MCF 10A (cell line): ENCODE measurements around the gene PKD1. TPM values are rescaled to one million over a fixed set of nuclear protein-coding genes. Genes with fewer than 3 reads are reported as not detected.

Experiments used
- BruUV-seq: library from RNA; stranded (reverse); fragments of 400-500 nt; replicated peaks from 2 replicates; lab custom pipeline; 2021; lab: Mats Ljungman, UMichigan
- CTCF ChIA-PET: fragments of 300-600 bp; sonication (Branson Sonifier 250); formaldehyde crosslinking; extraction: SDS; loops from one replicate; lab custom pipeline; 2021; ENCODE audit warnings: antibody characterized with exemption, inconsistent platforms; lab: Yijun Ruan, JAX
- POLR2A ChIA-PET: fragments of 300-600, 350-650 bp; sonication (Branson Sonifier 250); formaldehyde crosslinking; extraction: SDS; loops from one replicate; lab custom pipeline; 2020; ENCODE audit warnings: antibody characterized with exemption, inconsistent platforms; lab: Yijun Ruan, JAX
- DNase-seq: peaks from one replicate; pipeline ENCODE4 v3.0.0-alpha.2; 2018; ENCODE audit not compliant: unreplicated experiment
- H3K27ac Mint-ChIP-seq: one replicate; pipeline ENCODE4 v1.8.0; 2022; ENCODE audit warnings: mild to moderate bottlenecking, low read depth, mixed read lengths; ENCODE audit not compliant: unreplicated experiment
- H3K27me3 Mint-ChIP-seq: one replicate; pipeline ENCODE4 v1.8.0; 2022; ENCODE audit warnings: mixed read lengths; ENCODE audit not compliant: insufficient read depth, unreplicated experiment
- H3K36me3 Mint-ChIP-seq: one replicate; pipeline ENCODE4 v1.8.0; 2022; ENCODE audit warnings: mild to moderate bottlenecking, moderate library complexity, mixed read lengths; ENCODE audit not compliant: insufficient read depth, unreplicated experiment
- H3K4me1 Mint-ChIP-seq: one replicate; pipeline ENCODE4 v1.8.0; 2022; ENCODE audit warnings: mixed read lengths; ENCODE audit not compliant: insufficient read depth, unreplicated experiment
- H3K4me3 Mint-ChIP-seq: one replicate; pipeline ENCODE4 v1.8.0; 2022; ENCODE audit warnings: mild to moderate bottlenecking, moderate library complexity, mixed read lengths; ENCODE audit not compliant: unreplicated experiment
- H3K9me3 Mint-ChIP-seq: one replicate; pipeline ENCODE4 v1.8.0; 2022; ENCODE audit warnings: mixed read lengths; ENCODE audit not compliant: unreplicated experiment
- intact Hi-C: fragments of 100-400 bp; cut with micrococcal nuclease; formaldehyde crosslinking; loops from 2 replicates; pipeline ENCODE4 v1.14.1; 2022
- total RNA-seq: library from RNA; stranded (reverse); gene quantifications from 2 replicates; pipeline ENCODE4 v1.2.3, GENCODE V29; 2022
- TF ChIP-seq, protein P1 (sequence below): fragments of 200-600 bp; IDR thresholded peaks from one replicate; pipeline ENCODE4 v1.8.0; 2022; ENCODE audit warnings: antibody characterized with exemption, mild to moderate bottlenecking; ENCODE audit not compliant: unreplicated experiment

The PKD1 gene
- total RNA-seq, 1 experiment from 2014 or later = 187 TPM

DNA sequence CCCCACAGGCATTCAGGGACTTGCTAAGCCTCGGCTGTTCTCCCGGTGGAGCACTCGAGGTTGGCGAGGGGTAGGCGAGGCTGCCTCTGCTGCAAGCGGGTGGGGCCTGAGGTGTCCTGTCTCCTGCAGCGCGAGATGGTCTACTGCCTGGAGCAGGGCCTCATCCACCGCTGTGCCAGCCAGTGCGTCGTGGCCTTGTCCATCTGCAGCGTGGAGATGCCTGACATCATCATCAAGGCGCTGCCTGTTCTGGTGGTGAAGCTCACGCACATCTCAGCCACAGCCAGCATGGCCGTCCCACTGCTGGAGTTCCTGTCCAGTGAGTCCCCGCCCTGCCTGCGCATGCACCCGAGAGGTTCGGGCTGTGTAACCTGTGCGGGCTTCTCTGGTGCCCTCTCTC lies 61.6 kb downstream of the PKD1 start:
- BruUV-seq = no TSS peak
- intact Hi-C loops = no loop called here
- POLR2A ChIA-PET = no interaction called here
- TF ChIP-seq, protein P1, sequence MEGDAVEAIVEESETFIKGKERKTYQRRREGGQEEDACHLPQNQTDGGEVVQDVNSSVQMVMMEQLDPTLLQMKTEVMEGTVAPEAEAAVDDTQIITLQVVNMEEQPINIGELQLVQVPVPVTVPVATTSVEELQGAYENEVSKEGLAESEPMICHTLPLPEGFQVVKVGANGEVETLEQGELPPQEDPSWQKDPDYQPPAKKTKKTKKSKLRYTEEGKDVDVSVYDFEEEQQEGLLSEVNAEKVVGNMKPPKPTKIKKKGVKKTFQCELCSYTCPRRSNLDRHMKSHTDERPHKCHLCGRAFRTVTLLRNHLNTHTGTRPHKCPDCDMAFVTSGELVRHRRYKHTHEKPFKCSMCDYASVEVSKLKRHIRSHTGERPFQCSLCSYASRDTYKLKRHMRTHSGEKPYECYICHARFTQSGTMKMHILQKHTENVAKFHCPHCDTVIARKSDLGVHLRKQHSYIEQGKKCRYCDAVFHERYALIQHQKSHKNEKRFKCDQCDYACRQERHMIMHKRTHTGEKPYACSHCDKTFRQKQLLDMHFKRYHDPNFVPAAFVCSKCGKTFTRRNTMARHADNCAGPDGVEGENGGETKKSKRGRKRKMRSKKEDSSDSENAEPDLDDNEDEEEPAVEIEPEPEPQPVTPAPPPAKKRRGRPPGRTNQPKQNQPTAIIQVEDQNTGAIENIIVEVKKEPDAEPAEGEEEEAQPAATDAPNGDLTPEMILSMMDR = no peak
- no peaks in the 10 kb centered on the region for H3K27me3 Mint-ChIP-seq
- H3K4me1 Mint-ChIP-seq = no peaks in the 10 kb centered on the region
- H3K36me3 Mint-ChIP-seq = peaks cover 25% of the 10 kb centered on the region
- H3K27ac Mint-ChIP-seq = no peak overlapping the region
- no peak for DNase-seq
- H3K4me3 Mint-ChIP-seq = no peak overlapping the region
- CTCF ChIA-PET = interaction anchor here (1.4 kb wide), 1 partner anchor 66 kb away, joined by 8 read pairs; no protein-coding TSS in a partner anchor
- no peaks in the 10 kb centered on the region for H3K9me3 Mint-ChIP-seq

DNA sequence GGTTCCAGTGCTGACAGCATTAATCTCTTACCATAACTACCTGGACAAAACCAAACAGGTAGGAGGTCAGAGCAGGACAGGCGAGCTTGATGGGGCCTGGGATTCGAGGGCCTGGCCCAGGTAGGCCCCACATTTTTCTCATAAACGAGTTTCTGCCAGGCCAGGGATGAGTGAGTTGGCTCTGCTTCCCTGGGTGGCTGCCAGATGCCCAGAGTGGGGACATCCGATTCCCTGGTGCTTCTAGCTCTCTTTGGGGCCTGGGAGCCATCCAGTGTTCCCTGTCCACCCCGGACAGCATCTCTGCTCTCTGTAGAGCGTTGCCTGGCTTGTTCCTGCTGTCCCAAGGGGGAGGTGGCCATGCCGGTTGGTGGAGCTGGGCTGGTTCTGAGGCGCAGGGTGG lies 62.8 kb downstream of the PKD1 start:
- DNase-seq = no peak
- ChIA-PET CTCF (interaction anchor here (1.4 kb wide), 1 partner anchor 67 kb away, joined by 8 read pairs; no protein-coding TSS in a partner anchor), POLR2A (interaction anchor here (0.6 kb wide), 1 partner anchor 22 kb away, joined by 3 read pairs; no protein-coding TSS in a partner anchor)
- Mint-ChIP-seq H3K4me1 (no peaks in the 10 kb centered on the region), H3K27me3 (no peaks in the 10 kb centered on the region), H3K27ac (no peak overlapping the region), H3K9me3 (no peaks in the 10 kb centered on the region), H3K4me3 (no peak overlapping the region), H3K36me3 (peaks cover 36% of the 10 kb centered on the region)
- BruUV-seq = no TSS peak
- intact Hi-C loops = no loop called here
- TF ChIP-seq, protein P1 = no peak

DNA sequence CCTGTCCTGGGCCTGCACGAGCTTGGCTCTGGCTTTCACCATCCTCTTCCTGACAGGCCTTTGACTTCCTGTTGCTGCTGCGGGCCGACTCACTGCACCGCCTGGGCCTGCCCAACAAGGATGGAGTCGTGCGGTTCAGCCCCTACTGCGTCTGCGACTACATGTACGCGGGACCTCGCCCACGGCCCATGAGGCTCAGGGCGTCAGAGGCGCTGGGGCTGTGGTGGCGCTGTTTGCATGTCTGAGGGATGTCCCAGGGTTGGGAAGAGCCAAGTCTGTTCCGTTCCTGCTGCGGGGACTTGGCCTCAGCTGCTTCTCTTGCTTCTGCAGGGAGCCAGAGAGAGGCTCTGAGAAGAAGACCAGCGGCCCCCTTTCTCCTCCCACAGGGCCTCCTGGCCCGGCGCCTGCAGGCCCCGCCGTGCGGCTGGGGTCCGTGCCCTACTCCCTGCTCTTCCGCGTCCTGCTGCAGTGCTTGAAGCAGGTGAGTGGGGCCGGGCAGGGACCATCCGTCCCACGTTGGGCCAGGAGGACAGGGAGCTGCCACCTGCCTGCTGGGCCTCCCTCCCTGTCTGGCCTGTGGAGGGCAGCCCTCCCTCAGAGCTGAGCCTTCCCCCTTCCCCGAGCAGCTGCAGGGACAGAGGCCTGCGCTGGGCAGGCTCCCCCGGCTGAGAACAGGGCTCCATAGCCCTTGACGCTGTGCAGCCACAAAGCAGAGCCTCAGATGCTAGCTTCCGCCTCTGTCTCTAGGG lies 64.1 kb downstream of the PKD1 start:
- peaks cover 43% of the 10 kb centered on the region for H3K36me3 Mint-ChIP-seq
- TF ChIP-seq, protein P1 = no peak
- intact Hi-C loops = no loop called here
- H3K27me3 Mint-ChIP-seq = no peaks in the 10 kb centered on the region
- H3K4me3 Mint-ChIP-seq = no peak overlapping the region
- H3K4me1 Mint-ChIP-seq = no peaks in the 10 kb centered on the region
- H3K9me3 Mint-ChIP-seq = no peaks in the 10 kb centered on the region
- ChIA-PET CTCF (interaction anchor here (1.0 to 1.2 kb wide), 2 partner anchors 8 to 69 kb away, joined by 3 to 4 read pairs; no protein-coding TSS in a partner anchor), POLR2A (interaction anchor here (0.8 kb wide), 1 partner anchor 19 kb away, joined by 3 read pairs; no protein-coding TSS in a partner anchor)
- H3K27ac Mint-ChIP-seq = no peak overlapping the region
- BruUV-seq = no TSS peak
- DNase-seq = no peak

DNA sequence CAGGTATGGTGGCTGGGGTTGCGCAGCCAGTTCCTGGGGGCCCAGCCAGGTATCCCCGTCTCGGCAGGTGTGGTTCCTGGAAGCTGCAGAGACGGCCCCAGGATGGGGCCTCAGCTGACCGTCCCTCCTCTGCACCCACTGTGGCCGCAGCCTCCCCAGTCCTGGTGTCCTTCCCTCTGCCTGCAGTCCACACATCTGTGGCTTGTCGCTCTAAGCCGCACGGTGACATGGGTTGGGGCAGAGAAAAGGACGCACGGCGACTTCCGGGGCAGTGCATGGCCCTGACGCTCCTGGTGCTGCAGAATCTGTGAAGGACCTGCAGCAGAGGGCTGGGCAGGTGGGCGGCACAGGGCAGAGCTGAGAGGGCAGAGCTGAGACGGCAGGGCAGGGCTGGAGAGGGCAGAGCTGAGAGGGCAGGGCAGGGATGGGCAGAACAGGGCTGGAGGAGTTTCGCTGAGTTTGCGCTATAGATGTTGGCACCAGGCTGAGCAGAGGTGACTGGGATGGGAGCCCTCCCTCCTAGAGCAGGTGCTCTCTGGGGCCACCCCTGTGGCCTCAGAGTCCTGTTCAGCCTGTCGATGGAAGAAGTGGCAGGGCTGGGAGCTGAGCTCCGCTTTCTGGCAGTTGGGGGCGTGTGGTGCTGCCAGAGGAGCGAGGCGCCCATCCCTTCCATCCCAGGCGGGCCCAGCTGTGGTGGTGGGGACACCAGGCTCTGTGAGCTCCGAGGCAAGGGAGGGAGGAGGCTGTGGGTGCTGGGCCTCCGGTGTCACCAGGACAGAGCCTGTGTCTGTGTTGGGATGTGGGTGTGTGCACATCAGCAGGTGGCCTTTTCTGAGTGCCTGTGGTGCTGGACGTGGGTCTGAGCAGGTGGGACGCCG lies 64.9 kb downstream of the PKD1 start:
- POLR2A ChIA-PET = no interaction called here
- TF ChIP-seq, protein P1 = no peak
- DNase-seq = no peak
- Mint-ChIP-seq H3K9me3 (no peaks in the 10 kb centered on the region), H3K4me1 (no peaks in the 10 kb centered on the region), H3K36me3 (peaks cover 49% of the 10 kb centered on the region), H3K27ac (no peak overlapping the region), H3K4me3 (no peak overlapping the region), H3K27me3 (no peaks in the 10 kb centered on the region)
- intact Hi-C loops = no loop called here
- no TSS peak for BruUV-seq
- CTCF ChIA-PET = interaction anchor here (0.6 to 1.2 kb wide), 3 partner anchors 8 to 175 kb away, joined by 3 to 4 read pairs (median 3); no protein-coding TSS in a partner anchor
